ENCODE results near the gene PPP1R9A.

- TF ChIP-seq CTCF (conservative IDR thresholded peaks at IDR 0.05; ENCODE audit: low read length) (no peak), EZH2phosphoT487 (IDR thresholded peaks at IDR 0.05; ENCODE audit: borderline replicate concordance) (no peak)
These were observed 64.9 kb downstream of the PPP1R9A start for GRCh38 chr7:94972296-94972695.
